ENCODE results near the gene FCAMR. TPM values are rescaled to one million over a fixed set of nuclear protein-coding genes. Genes with fewer than 3 reads are reported as not detected.

FCAMR gene
- total and polyA plus RNA-seq, 2 of the 4 experiments (the other 2 are of a cell fraction): not detected

DNA sequence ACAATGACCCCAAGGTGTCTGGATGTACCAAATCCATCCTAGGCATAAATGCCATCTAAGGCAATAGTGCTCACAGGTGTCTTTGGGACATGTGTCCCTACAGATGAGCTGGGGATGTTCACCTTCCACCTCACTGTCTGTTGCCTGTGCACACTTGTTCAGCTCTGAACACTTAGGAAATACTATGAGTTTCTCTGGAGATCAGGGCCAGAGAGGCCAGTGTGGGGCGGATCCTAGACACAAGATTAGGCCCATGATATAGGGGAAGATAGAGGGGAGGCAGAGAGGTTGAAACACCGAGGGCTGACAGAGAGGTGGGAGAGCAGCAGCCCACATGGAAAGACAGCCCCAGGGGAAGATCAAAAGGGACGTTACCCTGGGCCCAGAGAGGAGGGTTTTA lies 36.7 kb upstream of the FCAMR start:
- dilution Hi-C loops (cut with HindIII; ENCODE audit: low sequenced_read_pairs, unreplicated experiment): no loop called here
- peak overlapping the region; percentile 92 for H3K14ac ChIP-seq (replicated peaks; ENCODE audit: low read depth, low read length)
- H3K9ac ChIP-seq (ENCODE audit: low read depth, low read length): no peak overlapping the region
- H3K36me3 ChIP-seq (ENCODE audit: control insufficient read depth, insufficient read depth, low read length): no peaks in the 10 kb centered on the region
- ATAC-seq (ENCODE audit: low read depth): no peak
- H3K4me2 ChIP-seq (ENCODE audit: low read depth, low read length): peak overlapping the region; percentile 28; the same call in 1 of the 2 replicates
- in situ Hi-C loops (cut with MboI; ENCODE audit: low sequenced_read_pairs): no loop called here
- peak overlapping the region; percentile 50 for H4K91ac ChIP-seq (ENCODE audit: insufficient read depth, low read depth, low read length)
- H2AFZ ChIP-seq (replicated peaks; ENCODE audit: low read length, poor library complexity): peak overlapping the region; percentile 89
- H4K5ac ChIP-seq (ENCODE audit: low read depth, low read length): peak overlapping the region; percentile 15; the same call in 1 of the 2 replicates
- peaks cover 6% of the 10 kb centered on the region for H3K4me1 ChIP-seq (ENCODE audit: control insufficient read depth, insufficient read depth, low read length)
- ChIA-PET POLR2A (ENCODE audit: unreplicated experiment) (no interaction called here), CTCF (no interaction called here)
- H3K56ac ChIP-seq (ENCODE audit: extremely low read depth, insufficient read depth, low read length): no peak overlapping the region
- peak overlapping the region; percentile 73 for H2AK9ac ChIP-seq (replicated peaks; ENCODE audit: low read depth, low read length, poor library complexity)
- H3K23ac ChIP-seq (ENCODE audit: low read depth, low read length): peak overlapping the region; percentile 55
- peak overlapping the region; percentile 91 for H2BK120ac ChIP-seq (ENCODE audit: low read depth, low read length)
- no peak for DNase-seq
- H3K4ac ChIP-seq (ENCODE audit: low read depth, low read length): peak overlapping the region; percentile 89
- H4K20me1 ChIP-seq (ENCODE audit: insufficient read depth, low read length): no peaks in the 10 kb centered on the region
- no peaks in the 10 kb centered on the region for H3K9me3 ChIP-seq (ENCODE audit: control insufficient read depth, insufficient read depth, low read length)
- peak overlapping the region; percentile 36 for H2AK5ac ChIP-seq (ENCODE audit: low read depth, low read length)
- H3K4me3 ChIP-seq (ENCODE audit: insufficient read depth, low read depth, low read length): no peak overlapping the region
- H2BK20ac ChIP-seq (ENCODE audit: low read depth, low read length): peak overlapping the region; percentile 90
- peak overlapping the region; percentile 51 to 87; a peak in 2 of 4 replicates for H4K8ac ChIP-seq (ENCODE audit: low read depth in 2 of 2, low read length in 2 of 2)
- peak overlapping the region; percentile 15; the same call in 1 of the 2 replicates for H3K27ac ChIP-seq (ENCODE audit: insufficient read depth, low read length)
- intact Hi-C loops (cut with micrococcal nuclease): no loop called here
- no TSS peak for BruUV-seq (replicated peaks)
- no peak overlapping the region for H3K18ac ChIP-seq (ENCODE audit: low read depth, low read length)
- H3K79me1 ChIP-seq (ENCODE audit: low read depth in 1 of 2, low read length in 2 of 2): no peaks in the 10 kb centered on the region
- peak overlapping the region; percentile 92; the same call in 2 of the 3 replicates for H2BK15ac ChIP-seq (ENCODE audit: low read depth, low read length)
- TF ChIP-seq, protein P1, sequence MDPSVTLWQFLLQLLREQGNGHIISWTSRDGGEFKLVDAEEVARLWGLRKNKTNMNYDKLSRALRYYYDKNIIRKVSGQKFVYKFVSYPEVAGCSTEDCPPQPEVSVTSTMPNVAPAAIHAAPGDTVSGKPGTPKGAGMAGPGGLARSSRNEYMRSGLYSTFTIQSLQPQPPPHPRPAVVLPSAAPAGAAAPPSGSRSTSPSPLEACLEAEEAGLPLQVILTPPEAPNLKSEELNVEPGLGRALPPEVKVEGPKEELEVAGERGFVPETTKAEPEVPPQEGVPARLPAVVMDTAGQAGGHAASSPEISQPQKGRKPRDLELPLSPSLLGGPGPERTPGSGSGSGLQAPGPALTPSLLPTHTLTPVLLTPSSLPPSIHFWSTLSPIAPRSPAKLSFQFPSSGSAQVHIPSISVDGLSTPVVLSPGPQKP (IDR thresholded peaks at IDR 0.05; ENCODE audit: borderline replicate concordance, low read depth, low read length): no peak
- TF ChIP-seq, protein P2, sequence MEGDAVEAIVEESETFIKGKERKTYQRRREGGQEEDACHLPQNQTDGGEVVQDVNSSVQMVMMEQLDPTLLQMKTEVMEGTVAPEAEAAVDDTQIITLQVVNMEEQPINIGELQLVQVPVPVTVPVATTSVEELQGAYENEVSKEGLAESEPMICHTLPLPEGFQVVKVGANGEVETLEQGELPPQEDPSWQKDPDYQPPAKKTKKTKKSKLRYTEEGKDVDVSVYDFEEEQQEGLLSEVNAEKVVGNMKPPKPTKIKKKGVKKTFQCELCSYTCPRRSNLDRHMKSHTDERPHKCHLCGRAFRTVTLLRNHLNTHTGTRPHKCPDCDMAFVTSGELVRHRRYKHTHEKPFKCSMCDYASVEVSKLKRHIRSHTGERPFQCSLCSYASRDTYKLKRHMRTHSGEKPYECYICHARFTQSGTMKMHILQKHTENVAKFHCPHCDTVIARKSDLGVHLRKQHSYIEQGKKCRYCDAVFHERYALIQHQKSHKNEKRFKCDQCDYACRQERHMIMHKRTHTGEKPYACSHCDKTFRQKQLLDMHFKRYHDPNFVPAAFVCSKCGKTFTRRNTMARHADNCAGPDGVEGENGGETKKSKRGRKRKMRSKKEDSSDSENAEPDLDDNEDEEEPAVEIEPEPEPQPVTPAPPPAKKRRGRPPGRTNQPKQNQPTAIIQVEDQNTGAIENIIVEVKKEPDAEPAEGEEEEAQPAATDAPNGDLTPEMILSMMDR (conservative IDR thresholded peaks at IDR 0.05; ENCODE audit: low read depth, low read length): no peak
- TF ChIP-seq BHLHE40 (IDR thresholded peaks at IDR 0.05; ENCODE audit: low read depth, low read length) (no peak), CHD1 (IDR thresholded peaks at IDR 0.05; ENCODE audit: low read depth, low read length) (no peak), RAD21 (IDR thresholded peaks at IDR 0.05; ENCODE audit: low read length) (no peak), RFX5 (IDR thresholded peaks at IDR 0.05; ENCODE audit: low read depth, low read length) (no peak), RCOR1 (IDR thresholded peaks at IDR 0.05; ENCODE audit: insufficient replicate concordance, low read length) (no peak), MAZ (IDR thresholded peaks at IDR 0.05; ENCODE audit: borderline replicate concordance, low read depth, low read length) (no peak), SMC3 (IDR thresholded peaks at IDR 0.05; ENCODE audit: low read depth, low read length) (no peak), NFE2L2 (IDR thresholded peaks at IDR 0.05; ENCODE audit: low read depth, low read length) (no peak), POLR2A (IDR thresholded peaks at IDR 0.05; ENCODE audit: low read depth, low read length) (no peak), CEBPB (IDR thresholded peaks at IDR 0.05; ENCODE audit: low read depth, low read length) (no peak)
- H2BK5ac ChIP-seq (ENCODE audit: low read depth, low read length, poor library complexity, severe bottlenecking): peak overlapping the region; percentile 69
- H3K27me3 ChIP-seq (ENCODE audit: control insufficient read depth, insufficient read depth, low read length): no peaks in the 10 kb centered on the region; the same call in 1 of the 2 replicates
- WGBS, 2 experiments (ENCODE audit: extremely low coverage in 2 of 2, insufficient read length in 1 of 2): 100% methylated on average over 1 of the region's 3 CpGs; no CpG with 5 or more reads in 1 of the 2 experiments
- peaks cover 6% of the 10 kb centered on the region for H3K9me1 ChIP-seq (ENCODE audit: insufficient read depth, low read length)

All from IMR-90 (cell line).